ENCODE measurements around the gene FMOD. TPM values are rescaled to one million over a fixed set of nuclear protein-coding genes. Genes with fewer than 3 reads are reported as not detected.

Gene FMOD
- total RNA-seq, 1 donor from 2014 or later: not detected

DNA sequence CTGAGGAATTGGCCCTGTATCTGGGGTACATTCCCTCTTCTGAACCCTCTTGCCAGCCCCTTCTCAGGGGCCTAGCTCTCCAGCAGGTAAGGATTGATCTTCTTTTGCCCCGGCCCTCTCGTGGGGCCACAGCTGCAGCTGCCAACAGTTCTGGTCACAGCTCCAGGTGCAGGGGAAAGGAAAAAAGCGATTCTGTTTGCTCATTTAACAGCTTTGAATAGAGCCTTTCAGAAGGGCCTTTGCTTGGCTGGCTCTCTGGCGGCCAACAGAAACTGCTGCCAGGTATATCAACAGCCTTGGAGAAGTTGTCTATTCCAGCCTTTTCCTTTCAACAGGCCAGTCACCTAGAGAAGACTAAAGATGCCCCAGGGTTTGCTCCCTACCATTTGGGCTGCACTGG is 16.1 kb upstream of the FMOD start:
- Histone ChIP-seq H3K36me3 (no peaks in the 10 kb centered on the region), H3K4me1 (peaks cover 15% of the 10 kb centered on the region), H3K27me3 (peaks cover 3% of the 10 kb centered on the region), H3K4me3 (no peak overlapping the region), H4K20me1 (ENCODE audit: low read depth) (no peaks in the 10 kb centered on the region), H3K9me3 (ENCODE audit: low read depth) (no peaks in the 10 kb centered on the region), H3K79me2 (ENCODE audit: low read depth) (no peaks in the 10 kb centered on the region), H3F3A (ENCODE audit: low read depth) (peaks cover 8% of the 10 kb centered on the region), H3K4me2 (no peak overlapping the region), H2AFZ (replicated peaks) (no peak overlapping the region), H3K9ac (no peak overlapping the region), H3K27ac (no peak overlapping the region)
- no peak overlapping the region for H3K27ac Mint-ChIP-seq
- TF ChIP-seq EZH2 (IDR thresholded peaks at IDR 0.05) (no peak), EZH2phosphoT487 (IDR thresholded peaks at IDR 0.05) (no peak)
- TF ChIP-seq, protein P1, sequence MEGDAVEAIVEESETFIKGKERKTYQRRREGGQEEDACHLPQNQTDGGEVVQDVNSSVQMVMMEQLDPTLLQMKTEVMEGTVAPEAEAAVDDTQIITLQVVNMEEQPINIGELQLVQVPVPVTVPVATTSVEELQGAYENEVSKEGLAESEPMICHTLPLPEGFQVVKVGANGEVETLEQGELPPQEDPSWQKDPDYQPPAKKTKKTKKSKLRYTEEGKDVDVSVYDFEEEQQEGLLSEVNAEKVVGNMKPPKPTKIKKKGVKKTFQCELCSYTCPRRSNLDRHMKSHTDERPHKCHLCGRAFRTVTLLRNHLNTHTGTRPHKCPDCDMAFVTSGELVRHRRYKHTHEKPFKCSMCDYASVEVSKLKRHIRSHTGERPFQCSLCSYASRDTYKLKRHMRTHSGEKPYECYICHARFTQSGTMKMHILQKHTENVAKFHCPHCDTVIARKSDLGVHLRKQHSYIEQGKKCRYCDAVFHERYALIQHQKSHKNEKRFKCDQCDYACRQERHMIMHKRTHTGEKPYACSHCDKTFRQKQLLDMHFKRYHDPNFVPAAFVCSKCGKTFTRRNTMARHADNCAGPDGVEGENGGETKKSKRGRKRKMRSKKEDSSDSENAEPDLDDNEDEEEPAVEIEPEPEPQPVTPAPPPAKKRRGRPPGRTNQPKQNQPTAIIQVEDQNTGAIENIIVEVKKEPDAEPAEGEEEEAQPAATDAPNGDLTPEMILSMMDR (IDR thresholded peaks at IDR 0.05): no peak
- H3K36me3 Mint-ChIP-seq: no peaks in the 10 kb centered on the region
- peaks cover 2% of the 10 kb centered on the region for H3K27me3 Mint-ChIP-seq (ENCODE audit: insufficient read depth, low read depth)
- no peak for DNase-seq (ENCODE audit: low spot score)
- no peaks in the 10 kb centered on the region for H3K9me3 Mint-ChIP-seq
- H3K4me3 Mint-ChIP-seq: no peak overlapping the region
- peaks cover 24% of the 10 kb centered on the region for H3K4me1 Mint-ChIP-seq

DNA sequence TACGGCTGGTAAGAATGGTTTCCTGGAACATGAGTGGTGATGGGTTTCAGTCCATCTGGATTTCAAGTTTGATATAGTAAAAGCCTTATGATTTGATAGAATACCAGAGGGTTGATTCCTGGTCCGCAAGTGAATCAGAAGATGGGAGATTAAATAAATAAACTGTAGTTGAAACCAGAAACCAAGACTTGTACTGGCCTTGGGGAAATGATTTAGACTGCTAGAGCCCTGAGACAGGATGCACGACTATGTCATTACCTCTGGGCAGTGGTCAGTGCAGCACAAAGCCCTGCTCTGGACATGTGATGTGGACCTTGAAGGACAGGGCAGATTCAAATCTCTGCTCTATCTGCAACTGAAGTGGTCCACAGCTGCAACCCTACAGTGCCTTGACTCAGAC is 15.6 kb upstream of the FMOD start:
- H3K27ac ChIP-seq: no peak overlapping the region
- H3K9me3 ChIP-seq (ENCODE audit: low read depth): no peaks in the 10 kb centered on the region
- Mint-ChIP-seq H3K4me3 (no peak overlapping the region), H3K4me1 (peaks cover 29% of the 10 kb centered on the region), H3K36me3 (no peaks in the 10 kb centered on the region), H3K9me3 (no peaks in the 10 kb centered on the region), H3K27me3 (ENCODE audit: insufficient read depth, low read depth) (peaks cover 2% of the 10 kb centered on the region), H3K27ac (peak overlapping the region; percentile 13)
- TF ChIP-seq, protein P1 (IDR thresholded peaks at IDR 0.05): no peak
- no peak for TF ChIP-seq EZH2phosphoT487 (IDR thresholded peaks at IDR 0.05)
- no peak for TF ChIP-seq EZH2 (IDR thresholded peaks at IDR 0.05)
- H3K4me2 ChIP-seq: no peak overlapping the region
- H3K36me3 ChIP-seq: no peaks in the 10 kb centered on the region
- H3K4me1 ChIP-seq: peaks cover 20% of the 10 kb centered on the region
- DNase-seq (ENCODE audit: low spot score): no peak
- H3F3A ChIP-seq (ENCODE audit: low read depth): peaks cover 8% of the 10 kb centered on the region
- H4K20me1 ChIP-seq (ENCODE audit: low read depth): no peaks in the 10 kb centered on the region
- H3K9ac ChIP-seq: no peak overlapping the region
- no peak overlapping the region for H3K4me3 ChIP-seq
- peaks cover 3% of the 10 kb centered on the region for H3K27me3 ChIP-seq
- H3K79me2 ChIP-seq (ENCODE audit: low read depth): no peaks in the 10 kb centered on the region
- H2AFZ ChIP-seq (replicated peaks): no peak overlapping the region

DNA sequence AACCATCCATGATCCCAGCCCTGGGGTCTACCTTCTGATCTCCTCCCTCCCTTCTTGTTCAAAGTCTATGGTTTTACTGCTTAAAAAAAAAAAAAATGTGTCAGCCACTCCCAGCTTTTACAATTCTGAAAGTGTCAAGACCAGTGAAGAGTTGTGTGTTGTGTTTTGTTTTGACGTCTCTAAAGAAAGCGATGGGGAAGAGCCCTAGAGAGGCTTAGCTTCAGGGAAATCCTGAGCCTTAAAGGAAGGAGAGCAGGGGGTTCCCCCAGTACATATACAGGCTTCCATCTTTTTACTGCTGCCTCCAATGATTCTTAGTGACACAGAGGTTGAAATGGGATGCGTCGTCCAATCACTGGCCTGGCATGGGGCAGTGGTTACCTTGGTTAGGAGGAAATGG is 13.9 kb upstream of the FMOD start:
- H3K9ac ChIP-seq: no peak overlapping the region
- H3K27me3 ChIP-seq: peaks cover 3% of the 10 kb centered on the region
- H4K20me1 ChIP-seq (ENCODE audit: low read depth): no peaks in the 10 kb centered on the region
- Mint-ChIP-seq H3K27ac (no peak overlapping the region), H3K36me3 (no peaks in the 10 kb centered on the region), H3K9me3 (no peaks in the 10 kb centered on the region), H3K4me3 (no peak overlapping the region), H3K4me1 (peaks cover 39% of the 10 kb centered on the region), H3K27me3 (ENCODE audit: insufficient read depth, low read depth) (peaks cover 6% of the 10 kb centered on the region)
- H3K4me3 ChIP-seq: no peak overlapping the region
- no peaks in the 10 kb centered on the region for H3K9me3 ChIP-seq (ENCODE audit: low read depth)
- H3K27ac ChIP-seq: no peak overlapping the region
- H3K36me3 ChIP-seq: no peaks in the 10 kb centered on the region
- no peak overlapping the region for H3K4me2 ChIP-seq
- no peak for DNase-seq (ENCODE audit: low spot score)
- TF ChIP-seq EZH2phosphoT487 (IDR thresholded peaks at IDR 0.05) (no peak), EZH2 (IDR thresholded peaks at IDR 0.05) (no peak)
- TF ChIP-seq, protein P1 (IDR thresholded peaks at IDR 0.05): no peak
- no peak overlapping the region for H2AFZ ChIP-seq (replicated peaks)
- H3K79me2 ChIP-seq (ENCODE audit: low read depth): no peaks in the 10 kb centered on the region
- H3F3A ChIP-seq (ENCODE audit: low read depth): peaks cover 5% of the 10 kb centered on the region
- H3K4me1 ChIP-seq: peaks cover 25% of the 10 kb centered on the region

Measured in neural progenitor cell (in vitro differentiated cells).